Measurements from ENCODE around the gene NTF4.

- TF ChIP-seq POLR2A (IDR thresholded peaks at IDR 0.05) = no peak
- TF ChIP-seq, protein P1, sequence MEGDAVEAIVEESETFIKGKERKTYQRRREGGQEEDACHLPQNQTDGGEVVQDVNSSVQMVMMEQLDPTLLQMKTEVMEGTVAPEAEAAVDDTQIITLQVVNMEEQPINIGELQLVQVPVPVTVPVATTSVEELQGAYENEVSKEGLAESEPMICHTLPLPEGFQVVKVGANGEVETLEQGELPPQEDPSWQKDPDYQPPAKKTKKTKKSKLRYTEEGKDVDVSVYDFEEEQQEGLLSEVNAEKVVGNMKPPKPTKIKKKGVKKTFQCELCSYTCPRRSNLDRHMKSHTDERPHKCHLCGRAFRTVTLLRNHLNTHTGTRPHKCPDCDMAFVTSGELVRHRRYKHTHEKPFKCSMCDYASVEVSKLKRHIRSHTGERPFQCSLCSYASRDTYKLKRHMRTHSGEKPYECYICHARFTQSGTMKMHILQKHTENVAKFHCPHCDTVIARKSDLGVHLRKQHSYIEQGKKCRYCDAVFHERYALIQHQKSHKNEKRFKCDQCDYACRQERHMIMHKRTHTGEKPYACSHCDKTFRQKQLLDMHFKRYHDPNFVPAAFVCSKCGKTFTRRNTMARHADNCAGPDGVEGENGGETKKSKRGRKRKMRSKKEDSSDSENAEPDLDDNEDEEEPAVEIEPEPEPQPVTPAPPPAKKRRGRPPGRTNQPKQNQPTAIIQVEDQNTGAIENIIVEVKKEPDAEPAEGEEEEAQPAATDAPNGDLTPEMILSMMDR (IDR thresholded peaks at IDR 0.05) = no peak
These were observed 5.8 kb upstream of the NTF4 start for GRCh38 chr19:49070416-49070815.

All from thyroid gland (tissue), 4 donors.